GM23248 (cell line): ENCODE data around the gene CFTR. TPM values are rescaled to one million over a fixed set of nuclear protein-coding genes. Genes with fewer than 3 reads are reported as not detected.
A peak's percentile ranks its signal among the peaks of the same experiment; 100 is the strongest.

ENCODE experiments used
- DNase-seq: peaks from one replicate; pipeline ENCODE4 v3.0.0-alpha.2; 2015
- H2AFZ ChIP-seq: fragments of 200-600 bp; sonication (generic); 2 replicates; pipeline ENCODE4 v1.6.1; 2016; ENCODE audit warnings: antibody characterized with exemption
- H3F3A ChIP-seq: fragments of 200-600 bp; sonication (generic); 2 replicates; pipeline ENCODE4 v1.6.1; 2016; ENCODE audit warnings: mild to moderate bottlenecking, antibody characterized with exemption, mixed run types; ENCODE audit not compliant: insufficient read depth
- H3K27ac ChIP-seq: fragments of 200-600 bp; sonication (generic); 2 replicates; pipeline ENCODE4 v1.5.1; 2016; ENCODE audit warnings: mild to moderate bottlenecking
- H3K27me3 ChIP-seq: fragments of 200-600 bp; sonication (generic); replicated peaks from 2 replicates; pipeline ENCODE4 v1.6.1; 2016; ENCODE audit warnings: mild to moderate bottlenecking; ENCODE audit not compliant: insufficient read depth
- H3K36me3 ChIP-seq: fragments of 200-600 bp; sonication (generic); 2 replicates; pipeline ENCODE4 v1.6.1; 2016; ENCODE audit warnings: low read depth, mild to moderate bottlenecking
- H3K4me1 ChIP-seq: fragments of 200-600 bp; sonication (generic); 2 replicates; pipeline ENCODE4 v1.6.1; 2016; ENCODE audit warnings: mild to moderate bottlenecking; ENCODE audit not compliant: insufficient read depth
- H3K4me2 ChIP-seq: fragments of 200-600 bp; sonication (generic); one replicate; pipeline ENCODE4 v1.6.1; 2016; ENCODE audit warnings: mild to moderate bottlenecking; ENCODE audit not compliant: unreplicated experiment
- H3K4me3 ChIP-seq: fragments of 200-600 bp; sonication (generic); 2 replicates; pipeline ENCODE4 v1.5.1; 2016; ENCODE audit warnings: mild to moderate bottlenecking
- H3K79me2 ChIP-seq: fragments of 200-600 bp; sonication (generic); 2 replicates; pipeline ENCODE4 v1.6.1; 2016; ENCODE audit warnings: mild to moderate bottlenecking; ENCODE audit not compliant: insufficient read depth
- H3K9ac ChIP-seq: fragments of 200-600 bp; sonication (generic); 2 replicates; pipeline ENCODE4 v1.6.1; 2016; ENCODE audit warnings: mild to moderate bottlenecking
- H3K9me2 ChIP-seq: fragments of 200-600 bp; sonication (generic); 2 replicates; pipeline ENCODE4 v1.6.1; 2016; ENCODE audit warnings: mixed run types, mild to moderate bottlenecking, moderate library complexity; ENCODE audit not compliant: insufficient read depth
- H3K9me3 ChIP-seq: fragments of 200-600 bp; sonication (generic); one replicate; pipeline ENCODE4 v1.6.1; 2017; ENCODE audit warnings: low read depth
- H4K20me1 ChIP-seq: fragments of 200-600 bp; sonication (generic); 2 replicates; pipeline ENCODE4 v1.6.0; 2016; ENCODE audit not compliant: insufficient read depth
- EZH2 ChIP-seq: fragments of 200-600 bp; sonication (generic); IDR thresholded peaks from 2 replicates; pipeline ENCODE4 v1.6.1; 2018; ENCODE audit warnings: antibody characterized with exemption, mild to moderate bottlenecking; ENCODE audit not compliant: insufficient read depth, poor library complexity, severe bottlenecking
- EZH2phosphoT487 ChIP-seq: fragments of 200-600 bp; sonication (generic); IDR thresholded peaks from 2 replicates; pipeline ENCODE4 v1.6.1; 2018; ENCODE audit warnings: antibody characterized with exemption, moderate library complexity, mild to moderate bottlenecking, low read depth; ENCODE audit not compliant: insufficient read depth
- WGBS, 2 experiments: methylation state at CpG; one replicate each; pipeline ENCODE4 v1.1.6; 2015 to 2017; ENCODE audit warnings: low lambda C conversion rate in 2 of 2, low coverage in 1 of 2; ENCODE audit errors: missing lambda C conversion rate in 2 of 2; 5-methylcytosine and 5-hydroxymethylcytosine counted together
- in situ Hi-C: fragments of 300-500 bp; cut with MboI; formaldehyde crosslinking; loops from 2 replicates; pipeline ENCODE4 v1.15.0; 2020
- polyA plus RNA-seq: library from polyadenylated mRNA; unstranded; fragments of >200 nt; fragmentation: Nextera tagmentation; extraction: Ambion mirVana; gene quantifications from 2 replicates; pipeline ENCODE4 v1.2.1, GENCODE V29; 2016
- total RNA-seq: library from RNA; depleted of rRNA; stranded (reverse); fragments of >200 nt; shearing (Covaris generic); gene quantifications from 2 replicates; pipeline ENCODE4 v1.2.3, GENCODE V29; 2014

CFTR gene
- total and polyA plus RNA-seq, 2 experiments from 2014 or later = not detected

DNA sequence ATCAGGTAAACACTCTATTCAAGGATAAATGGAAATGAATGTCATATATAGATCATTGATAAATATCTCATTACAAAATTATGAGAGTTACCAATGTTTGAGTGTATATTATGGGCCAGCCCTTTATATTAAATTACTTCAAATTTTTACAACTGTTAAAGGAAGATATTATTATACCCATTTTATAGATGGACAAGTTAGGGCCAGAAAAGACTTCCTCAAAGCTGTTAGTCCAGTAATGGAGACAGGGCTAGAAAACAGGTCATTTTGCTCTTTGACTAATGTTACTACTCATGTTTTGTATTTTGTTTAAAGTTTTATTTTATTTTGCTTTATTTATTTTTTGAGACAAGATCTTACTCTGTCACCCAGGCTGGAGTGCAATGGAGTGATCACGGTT, 101.6 kb downstream of the CFTR start:
- no peak for DNase-seq
- Histone ChIP-seq H4K20me1 (no peaks in the 10 kb centered on the region), H3K4me1 (no peaks in the 10 kb centered on the region; the same call in 1 of the 2 replicates), H3K27ac (no peak overlapping the region), H3K4me2 (no peak overlapping the region), H3K27me3 (no peaks in the 10 kb centered on the region), H3K9me3 (peaks cover 3% of the 10 kb centered on the region), H3K9me2 (no peaks in the 10 kb centered on the region), H3K4me3 (no peak overlapping the region), H3K36me3 (no peaks in the 10 kb centered on the region), H3K79me2 (no peaks in the 10 kb centered on the region), H2AFZ (no peak overlapping the region), H3F3A (no peaks in the 10 kb centered on the region), H3K9ac (no peak overlapping the region)
- 11 to 48% methylated on average over 1 of the region's 1 CpG for WGBS, 2 experiments
- TF ChIP-seq EZH2phosphoT487 (no peak), EZH2 (no peak)
- in situ Hi-C loops = no loop called here

DNA sequence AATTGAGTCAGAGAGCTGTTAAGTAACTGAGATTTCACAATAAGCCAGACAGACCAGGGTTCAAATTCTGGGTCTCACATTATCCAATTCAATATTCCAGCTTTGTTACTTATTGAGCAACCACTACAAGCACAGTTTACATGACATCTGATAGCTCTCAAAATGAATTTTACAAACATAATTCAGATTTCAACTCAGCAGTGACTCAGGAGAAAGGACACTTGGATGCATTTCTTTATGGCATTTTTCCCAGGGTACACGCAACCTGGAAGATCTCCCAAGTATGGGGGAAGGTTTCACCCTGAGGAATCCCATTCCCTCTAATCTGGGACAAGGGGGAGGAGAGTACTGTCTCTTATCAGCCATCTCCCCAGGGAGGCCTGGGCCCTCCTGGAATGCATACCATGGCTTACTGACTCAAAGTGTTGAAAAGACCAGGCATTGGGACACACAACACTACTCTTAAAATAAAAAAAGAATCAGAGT, 102.4 kb downstream of the CFTR start:
- H3K9me3 ChIP-seq = peaks cover 3% of the 10 kb centered on the region
- H3F3A ChIP-seq = no peaks in the 10 kb centered on the region
- no peaks in the 10 kb centered on the region for H3K36me3 ChIP-seq
- H3K27ac ChIP-seq = no peak overlapping the region
- H4K20me1 ChIP-seq = no peaks in the 10 kb centered on the region
- in situ Hi-C loops = no loop called here
- H3K79me2 ChIP-seq = no peaks in the 10 kb centered on the region
- H3K4me2 ChIP-seq = no peak overlapping the region
- TF ChIP-seq EZH2phosphoT487 = no peak
- TF ChIP-seq EZH2 = no peak
- no peak overlapping the region for H3K9ac ChIP-seq
- H3K4me3 ChIP-seq = no peak overlapping the region
- no peaks in the 10 kb centered on the region; the same call in 1 of the 2 replicates for H3K4me1 ChIP-seq
- WGBS, 2 experiments = 7 to 13% methylated on average over 1 of the region's 1 CpG
- peak; percentile 47 for DNase-seq
- no peak overlapping the region for H2AFZ ChIP-seq
- no peaks in the 10 kb centered on the region for H3K27me3 ChIP-seq
- no peaks in the 10 kb centered on the region for H3K9me2 ChIP-seq

DNA sequence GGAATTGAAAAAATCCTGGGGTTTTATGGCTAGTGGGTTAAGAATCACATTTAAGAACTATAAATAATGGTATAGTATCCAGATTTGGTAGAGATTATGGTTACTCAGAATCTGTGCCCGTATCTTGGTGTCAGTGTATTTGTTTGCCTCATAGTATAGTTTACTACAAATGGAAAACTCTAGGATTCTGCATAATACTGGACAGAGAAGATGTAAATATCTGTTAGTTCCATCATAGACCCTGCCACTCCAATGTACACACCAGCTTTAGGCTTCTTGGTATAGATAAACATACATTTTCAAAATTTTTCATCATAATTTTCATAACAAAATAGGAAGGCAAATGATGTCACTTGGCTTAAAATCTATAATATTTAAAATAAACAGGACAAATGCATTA, 108.1 kb downstream of the CFTR start:
- 0 to 15% methylated on average over 1 of the region's 1 CpG for WGBS, 2 experiments
- no peak overlapping the region for H2AFZ ChIP-seq

DNA sequence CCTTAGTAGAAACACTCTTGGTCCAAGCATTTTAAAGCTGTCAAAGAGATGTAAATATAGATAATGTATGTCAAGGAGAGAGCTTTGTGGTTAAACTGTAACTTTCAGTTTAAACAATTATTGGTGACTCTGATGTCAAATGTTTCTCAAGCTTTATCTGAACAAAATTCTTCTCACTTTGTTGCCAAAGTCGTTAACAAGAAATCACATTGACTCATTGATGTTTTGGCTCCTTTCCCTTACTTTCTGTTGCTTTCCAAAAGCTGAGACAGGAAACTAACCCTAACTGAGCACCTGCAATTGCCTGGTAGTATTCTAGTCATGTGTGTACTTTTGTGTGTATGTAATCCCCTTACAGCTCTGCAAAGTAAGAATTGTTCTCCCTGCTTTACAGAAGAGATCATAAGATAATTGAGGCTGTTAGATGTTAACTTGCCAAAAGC, 108.5 kb downstream of the CFTR start:
- DNase-seq = no peak
- Histone ChIP-seq H3K79me2 (no peaks in the 10 kb centered on the region), H2AFZ (no peak overlapping the region), H3K27ac (no peak overlapping the region), H3K4me2 (no peak overlapping the region), H3K9me2 (no peaks in the 10 kb centered on the region), H3K27me3 (no peaks in the 10 kb centered on the region), H3K9me3 (no peaks in the 10 kb centered on the region), H3K36me3 (no peaks in the 10 kb centered on the region), H3K4me3 (no peak overlapping the region), H3K4me1 (no peaks in the 10 kb centered on the region), H4K20me1 (no peaks in the 10 kb centered on the region), H3F3A (no peaks in the 10 kb centered on the region), H3K9ac (no peak overlapping the region)
- WGBS, 2 experiments = 0 to 6% methylated on average over 1 of the region's 1 CpG
- TF ChIP-seq EZH2phosphoT487 = no peak
- no peak for TF ChIP-seq EZH2
- in situ Hi-C loops = no loop called here

More for the DNA sequence above, 108.1 kb downstream of the CFTR start:
- in situ Hi-C loops = no loop called here
- Histone ChIP-seq H3K9me2 (no peaks in the 10 kb centered on the region), H3K4me2 (no peak overlapping the region), H3K27ac (no peak overlapping the region), H3K9ac (no peak overlapping the region), H3K4me3 (no peak overlapping the region), H3K4me1 (no peaks in the 10 kb centered on the region), H3K27me3 (no peaks in the 10 kb centered on the region), H4K20me1 (no peaks in the 10 kb centered on the region), H3F3A (no peaks in the 10 kb centered on the region), H3K79me2 (no peaks in the 10 kb centered on the region), H3K9me3 (no peaks in the 10 kb centered on the region), H3K36me3 (no peaks in the 10 kb centered on the region)
- DNase-seq = no peak
- TF ChIP-seq EZH2 (no peak), EZH2phosphoT487 (no peak)

DNA sequence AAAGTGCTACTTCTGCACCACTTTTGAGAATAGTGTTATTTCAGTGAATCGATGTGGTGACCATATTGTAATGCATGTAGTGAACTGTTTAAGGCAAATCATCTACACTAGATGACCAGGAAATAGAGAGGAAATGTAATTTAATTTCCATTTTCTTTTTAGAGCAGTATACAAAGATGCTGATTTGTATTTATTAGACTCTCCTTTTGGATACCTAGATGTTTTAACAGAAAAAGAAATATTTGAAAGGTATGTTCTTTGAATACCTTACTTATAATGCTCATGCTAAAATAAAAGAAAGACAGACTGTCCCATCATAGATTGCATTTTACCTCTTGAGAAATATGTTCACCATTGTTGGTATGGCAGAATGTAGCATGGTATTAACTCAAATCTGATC, 110.4 kb downstream of the CFTR start:
- Histone ChIP-seq H3F3A (no peaks in the 10 kb centered on the region), H3K27ac (no peak overlapping the region), H3K9me2 (no peaks in the 10 kb centered on the region), H4K20me1 (no peaks in the 10 kb centered on the region), H3K9ac (no peak overlapping the region), H3K36me3 (no peaks in the 10 kb centered on the region), H3K9me3 (no peaks in the 10 kb centered on the region), H3K79me2 (no peaks in the 10 kb centered on the region), H3K4me3 (no peak overlapping the region), H2AFZ (no peak overlapping the region), H3K4me1 (no peaks in the 10 kb centered on the region), H3K4me2 (no peak overlapping the region), H3K27me3 (no peaks in the 10 kb centered on the region)
- WGBS, 2 experiments = 16 to 18% methylated on average over 1 of the region's 1 CpG
- no peak for DNase-seq
- in situ Hi-C loops = no loop called here
- TF ChIP-seq EZH2 = no peak
- no peak for TF ChIP-seq EZH2phosphoT487
